DMS153 (cell line): Measurements from ENCODE around the gene CHRNA10.

Experiments
- DNase-seq: peaks from one replicate; lab custom pipeline; 2025; lab: John Stamatoyannopoulos, UW

The CHRNA10 gene

GRCh38 chr11:3671334-3672254 is at the start of gene CHRNA10:
TSS of gene CHRNA10 (minus strand) at chr11:3671384. CDS start at chr11:3671312, 72 bp downstream.
- no peak for DNase-seq

GRCh38 chr11:3712274-3712673 is 41.1 kb upstream of the CHRNA10 start:
- DNase-seq: no peak

DNA sequence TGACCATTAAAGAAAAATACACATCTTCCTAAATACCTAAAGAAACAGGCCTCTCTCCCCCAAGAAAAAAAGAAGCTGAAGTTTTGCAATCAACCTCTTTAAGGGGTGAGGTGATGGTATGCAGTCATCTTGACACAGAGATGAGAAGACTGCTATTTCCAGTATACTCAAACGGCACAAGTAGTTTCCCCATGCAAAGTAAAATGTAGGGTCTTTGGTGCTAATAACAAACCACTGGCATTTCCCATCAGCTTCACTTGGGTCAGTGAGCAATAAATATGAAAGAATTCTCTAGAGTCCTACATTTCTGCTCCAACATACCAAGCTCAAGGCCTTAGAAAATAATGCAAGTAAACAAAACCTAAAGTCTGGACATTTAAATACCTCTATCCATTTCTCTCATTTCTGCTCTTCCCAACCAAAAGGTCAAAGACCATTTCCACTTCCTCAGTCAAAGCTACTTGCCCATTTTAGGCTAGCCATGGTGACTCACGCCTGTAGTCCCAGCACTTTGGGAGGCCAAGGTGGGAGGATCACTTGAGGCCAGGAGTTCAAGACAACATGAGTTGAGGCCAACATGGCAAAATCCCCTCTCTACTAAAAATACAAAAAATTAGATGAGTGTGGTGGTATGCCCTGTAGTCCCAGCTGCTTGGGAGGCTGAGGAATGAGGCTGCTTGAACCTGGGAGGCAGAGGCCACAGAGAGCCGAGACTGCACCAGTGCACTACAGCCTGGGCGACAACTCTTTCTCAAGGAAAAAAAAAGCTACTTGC is 39.5 kb upstream of the CHRNA10 start:
- DNase-seq: no peak

DNA sequence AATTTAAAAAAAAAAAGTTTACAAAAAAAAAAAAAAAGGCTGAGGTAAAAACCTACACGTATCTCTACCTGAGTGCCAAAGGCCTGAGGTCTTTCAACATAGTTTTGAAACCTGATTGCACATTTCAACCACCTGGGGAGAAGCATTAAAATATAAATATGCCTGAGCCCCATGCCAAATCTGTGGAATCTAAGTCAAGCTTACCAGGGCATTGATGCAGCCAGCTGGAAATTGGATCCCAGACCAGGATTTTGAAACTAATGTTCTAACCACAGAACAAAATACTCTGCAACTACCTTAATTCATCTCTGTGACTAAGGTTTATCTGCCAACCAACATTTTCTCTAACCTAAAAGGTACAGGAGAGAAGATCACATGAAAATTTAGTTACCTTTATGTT is 38.8 kb upstream of the CHRNA10 start:
- DNase-seq: no peak

GRCh38 chr11:3707176-3707575 is 36.0 kb upstream of the CHRNA10 start:
- DNase-seq: no peak

DNA sequence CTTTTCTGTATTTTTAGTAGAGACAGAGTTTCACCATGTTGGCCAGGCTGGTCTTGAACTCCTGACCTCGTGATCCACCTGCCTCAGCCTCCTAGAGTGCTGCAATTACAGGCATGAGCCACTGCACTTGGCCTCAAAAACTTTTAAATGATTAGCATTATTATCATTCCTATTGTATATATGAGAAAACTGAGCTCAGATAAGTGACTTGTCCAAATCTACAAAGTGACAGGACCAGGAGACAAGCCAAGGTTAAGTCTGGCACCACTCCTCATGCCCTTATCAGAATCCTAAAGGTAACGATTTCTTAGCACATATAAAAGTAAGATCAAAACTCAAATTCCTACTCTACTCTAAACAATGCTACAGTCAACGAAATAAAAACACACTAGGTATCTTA is 32.2 kb upstream of the CHRNA10 start:
- DNase-seq: no peak

DNA sequence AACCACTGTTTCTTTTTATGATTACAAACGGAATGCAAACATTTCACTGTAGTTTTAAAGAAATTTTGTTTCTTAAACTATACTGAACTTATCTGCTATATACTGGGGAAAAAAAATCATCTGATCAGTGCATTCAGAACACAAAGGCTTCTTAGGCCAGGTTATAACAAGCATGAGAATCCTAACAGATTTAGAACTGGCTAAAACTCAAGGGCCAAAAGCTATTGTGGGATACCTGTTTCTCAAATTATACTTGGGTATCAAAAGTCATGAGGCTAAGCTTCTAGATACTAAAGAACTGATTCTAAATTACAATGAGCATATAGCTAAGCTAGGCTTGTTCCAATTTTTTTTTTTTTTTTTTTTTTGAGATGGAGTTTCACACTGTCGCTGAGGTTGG is 29.7 kb upstream of the CHRNA10 start:
- no peak for DNase-seq

DNA sequence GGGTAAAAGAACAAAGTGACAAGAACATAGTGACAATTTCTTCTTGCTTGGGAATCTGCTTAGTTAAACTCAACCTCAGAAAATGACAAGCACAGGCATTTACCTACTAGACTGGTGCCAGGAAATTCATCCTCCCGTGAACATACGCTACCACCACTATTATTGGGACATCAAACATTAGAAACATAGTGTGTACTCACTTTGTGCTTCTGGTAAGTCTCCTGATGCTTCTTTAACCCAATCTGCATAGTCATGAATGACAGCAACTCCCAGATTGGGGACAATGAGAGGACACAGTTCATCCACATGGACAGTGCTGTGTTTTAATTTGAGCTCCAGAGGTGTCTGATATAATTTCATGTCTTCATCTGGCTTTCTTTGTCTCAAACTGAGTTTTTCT is 29.2 kb upstream of the CHRNA10 start:
- no peak for DNase-seq

GRCh38 chr11:3686751-3687150 is 15.6 kb upstream of the CHRNA10 start:
- DNase-seq: no peak

DNA sequence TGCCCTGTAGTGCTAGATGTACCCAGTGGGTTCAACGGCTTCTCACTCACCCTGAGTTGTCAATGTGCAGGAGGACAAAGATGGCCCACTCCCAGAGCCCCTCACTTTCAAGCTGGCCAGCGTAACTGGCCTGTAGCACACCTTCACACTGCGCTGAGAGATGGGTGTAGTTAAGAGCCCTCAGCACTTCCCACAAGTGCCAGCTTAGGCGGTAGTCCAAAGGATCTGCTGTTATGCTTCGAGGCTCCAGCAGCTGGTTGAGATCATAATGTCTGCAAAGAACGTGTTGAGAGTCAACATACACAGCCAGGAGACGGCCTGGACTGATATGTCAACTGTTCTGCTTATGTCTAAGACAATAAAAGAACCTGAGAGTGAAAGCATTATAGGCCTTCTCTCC is 14.7 kb upstream of the CHRNA10 start:
- DNase-seq: no peak

- DNase-seq: no peak
Observed at GRCh38 chr11:3684819-3685172, 13.6 kb upstream of the CHRNA10 start.

DNA sequence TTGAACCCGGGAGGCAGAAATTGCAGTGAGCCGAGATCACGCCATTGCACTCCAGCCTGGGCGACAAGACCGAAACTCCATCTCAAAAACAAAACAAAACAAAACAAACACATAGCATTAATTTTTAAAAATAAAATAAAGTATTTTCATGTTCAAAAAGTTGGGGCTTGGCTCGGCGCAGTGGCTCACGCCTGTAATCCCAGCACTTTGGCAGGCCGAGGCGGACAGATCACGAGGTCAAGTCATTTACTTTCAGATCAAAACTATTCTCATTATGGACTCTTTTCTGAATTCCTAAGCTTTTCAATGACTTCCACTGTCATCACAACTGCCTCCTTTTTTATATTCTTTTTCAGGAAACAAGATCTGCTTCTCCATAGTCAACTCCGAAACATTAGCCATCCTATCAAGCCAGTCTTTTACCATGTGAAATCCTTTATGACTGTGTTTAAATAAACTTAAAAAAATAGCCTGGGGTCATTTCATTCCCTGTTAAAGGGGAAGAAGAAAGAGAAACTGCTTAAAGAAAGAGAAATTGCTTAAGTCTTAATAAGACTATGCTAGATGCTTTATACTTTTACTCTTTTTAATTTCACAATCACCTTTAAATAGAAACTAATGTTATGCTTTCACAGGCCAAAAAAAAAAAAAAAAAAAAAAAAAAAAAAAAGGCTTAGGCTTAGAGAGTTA is 13.1 kb upstream of the CHRNA10 start:
- DNase-seq: no peak

DNA sequence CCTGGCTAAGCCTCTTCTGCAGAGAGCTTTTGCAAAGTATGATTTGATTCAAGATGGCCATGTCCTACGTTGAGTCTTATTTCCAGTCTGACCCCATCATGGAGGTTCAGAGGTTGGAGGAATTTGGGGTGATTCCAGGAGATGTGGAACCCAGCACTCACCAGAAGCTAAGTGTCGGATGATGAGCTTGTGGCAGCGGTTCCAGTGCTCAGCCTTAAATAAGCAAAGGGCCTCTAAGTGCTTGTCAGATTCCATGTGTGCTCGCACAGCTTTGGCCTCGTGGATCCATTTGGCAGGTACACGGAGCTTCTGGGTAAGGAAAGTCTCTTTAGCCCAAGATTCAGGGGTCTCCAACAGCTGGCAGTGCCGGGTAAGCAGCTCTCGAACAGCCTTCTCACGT is 11.9 kb upstream of the CHRNA10 start:
- no peak for DNase-seq

GRCh38 chr11:3679077-3679476 is 7.9 kb upstream of the CHRNA10 start:
- DNase-seq: no peak

GRCh38 chr11:3675971-3676370 is 4.8 kb upstream of the CHRNA10 start:
- DNase-seq: no peak

DNA sequence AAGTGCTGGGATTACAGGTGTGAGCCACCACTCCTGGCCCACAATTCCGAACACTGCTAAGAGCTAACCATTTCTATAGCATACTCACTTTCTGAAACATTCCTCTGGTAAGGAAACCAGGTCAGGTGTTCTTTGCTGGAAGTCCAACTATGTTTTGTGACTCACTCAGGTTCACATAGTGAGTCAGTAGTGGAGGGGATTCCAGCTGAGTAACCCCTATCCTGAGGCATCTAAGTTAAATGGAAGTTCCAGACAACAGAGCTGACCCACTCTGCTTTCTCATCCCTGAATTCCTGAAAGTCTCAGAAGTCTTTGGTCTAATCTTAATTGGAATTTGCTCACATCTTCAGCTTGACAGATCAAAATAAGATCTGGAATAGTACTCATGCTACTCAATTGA is 3.0 kb upstream of the CHRNA10 start:
- no peak for DNase-seq

DNA sequence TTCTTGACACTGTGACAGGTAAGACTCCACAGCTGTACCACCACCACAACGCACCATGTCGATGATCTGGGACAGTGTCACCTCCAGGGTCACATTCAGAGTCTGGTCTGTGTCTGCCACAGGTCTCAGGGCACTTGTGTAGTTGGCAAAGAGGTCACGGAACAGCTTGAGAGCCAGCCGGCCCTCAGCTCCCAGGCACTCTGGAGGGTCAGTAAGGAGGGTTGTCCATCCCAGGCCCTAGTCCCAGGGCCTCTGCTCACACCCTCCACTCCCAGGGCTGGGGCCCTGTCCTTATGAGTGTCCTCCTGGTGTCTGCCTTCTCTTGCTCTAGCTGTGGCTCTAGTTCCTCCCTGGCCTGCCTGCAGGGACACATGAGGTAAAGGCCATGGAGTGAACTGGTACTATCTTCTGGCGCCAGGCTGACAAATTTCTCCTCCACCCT is 1.4 kb downstream of the CHRNA10 start:
- no peak for DNase-seq

- DNase-seq: no peak
Observed at GRCh38 chr11:3669128-3669527, 2.1 kb downstream of the CHRNA10 start.

DNA sequence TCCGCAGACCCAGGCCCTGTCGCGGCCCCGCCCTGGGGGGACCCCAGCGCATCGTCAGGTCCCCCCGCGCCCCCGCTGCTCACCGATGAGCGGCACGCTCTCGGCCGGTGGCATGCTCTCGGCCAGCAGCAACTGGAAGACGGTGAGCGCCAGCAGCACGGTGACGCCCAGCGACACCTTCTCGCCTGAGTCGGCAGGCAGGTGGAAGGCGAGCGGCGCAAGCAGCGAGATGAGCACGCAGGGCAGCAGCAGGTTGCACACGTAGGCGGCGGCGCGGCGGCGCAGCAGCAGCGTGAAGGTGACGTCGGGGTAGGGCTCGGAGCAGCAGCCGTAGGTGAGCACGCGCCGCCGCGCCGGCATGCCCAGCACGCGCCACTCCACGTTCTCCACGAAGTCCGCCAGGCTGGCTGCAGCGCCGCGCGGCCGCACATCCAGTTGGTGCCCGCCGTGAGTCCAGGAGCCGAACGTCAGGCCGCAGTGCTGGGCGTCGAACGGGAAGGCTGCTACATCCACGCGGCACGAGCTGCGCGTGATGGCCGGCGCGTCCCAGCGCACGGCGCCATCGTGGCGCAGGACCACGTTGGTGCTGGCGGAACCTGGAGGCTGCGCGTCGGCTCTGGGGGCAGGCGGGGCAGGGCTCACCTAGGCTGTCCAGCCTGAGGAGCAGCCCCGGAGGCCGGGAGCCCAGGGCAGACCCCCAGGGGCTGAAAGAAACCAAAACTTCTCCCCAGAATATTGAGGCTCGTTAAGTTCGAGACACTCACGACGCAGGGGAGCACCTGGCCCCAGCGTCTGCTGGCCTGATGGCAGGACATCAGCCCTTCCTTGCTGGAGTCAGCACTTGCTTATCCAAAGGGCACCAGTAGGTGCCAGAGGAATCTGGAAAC is 3.8 kb downstream of the CHRNA10 start:
- DNase-seq: no peak

DNA sequence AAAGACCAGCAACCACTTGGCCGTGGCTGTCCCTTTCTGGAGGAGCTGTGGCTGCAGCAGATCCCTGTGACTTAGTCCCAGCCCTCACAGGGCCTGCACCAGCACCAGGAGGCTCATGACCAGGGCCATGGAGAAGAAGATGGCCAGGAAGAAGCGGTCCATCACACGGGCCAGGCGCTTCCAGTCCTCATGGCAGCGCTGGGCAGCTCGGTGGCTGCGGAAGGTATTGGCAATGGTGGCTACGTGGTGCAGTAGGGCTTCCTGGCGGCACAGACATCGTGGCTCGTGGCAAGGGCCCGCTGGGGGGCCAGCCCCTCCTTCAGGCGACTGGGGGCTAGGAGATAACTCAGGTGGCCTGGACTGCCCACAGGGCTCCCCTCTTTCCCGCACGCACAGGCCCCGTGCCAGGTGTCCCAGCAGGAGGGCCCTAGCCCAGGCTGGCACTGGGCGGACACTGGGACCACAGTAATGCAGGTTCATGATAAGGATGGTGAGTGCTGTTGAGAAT is 5.1 kb downstream of the CHRNA10 start:
- DNase-seq: no peak

- DNase-seq: no peak
Observed at GRCh38 chr11:3665336-3666022, 5.7 kb downstream of the CHRNA10 start.
